GM12878 (cell line): ENCODE measurements around the gene NUP62. TPM values are rescaled to one million over a fixed set of nuclear protein-coding genes. Genes with fewer than 3 reads are reported as not detected.

ENCODE experiments used
- KAT2A ChIP-seq: conservative IDR thresholded peaks from 2 replicates; pipeline ENCODE4 v1.6.1; 2011; ENCODE audit warnings: low read depth, low read length; ENCODE audit not compliant: control insufficient read depth
- MTA2 ChIP-seq: fragments of 450-650 bp; IDR thresholded peaks from 2 replicates; pipeline ENCODE4 v1.6.1; 2016; ENCODE audit warnings: low read depth, mild to moderate bottlenecking, moderate library complexity
- PAX5 ChIP-seq: IDR thresholded peaks from 2 replicates; pipeline ENCODE4 v1.6.1; 2011; ENCODE audit warnings: low read depth, low read length, borderline replicate concordance
- RAD21 ChIP-seq: IDR thresholded peaks from 2 replicates; pipeline ENCODE4 v1.6.1; 2011; ENCODE audit warnings: mild to moderate bottlenecking, low read depth, low read length, moderate library complexity; ENCODE audit not compliant: insufficient read depth
- RB1 ChIP-seq: fragments of 450-650 bp; formaldehyde crosslinking; IDR thresholded peaks from 2 replicates; pipeline ENCODE4 v1.6.1; 2017; ENCODE audit warnings: mild to moderate bottlenecking, borderline replicate concordance
- SIN3A ChIP-seq: IDR thresholded peaks from 2 replicates; pipeline ENCODE4 v1.6.1; 2012; ENCODE audit warnings: low read depth, low read length, improper control_type of control experiment
- SMC3 ChIP-seq: IDR thresholded peaks from 2 replicates; pipeline ENCODE4 v1.6.1; 2011; ENCODE audit warnings: low read length, improper control_type of control experiment, borderline replicate concordance
- SUPT20H ChIP-seq: IDR thresholded peaks from 2 replicates; pipeline ENCODE4 v1.6.1; 2011; ENCODE audit warnings: low read depth, mild to moderate bottlenecking, low read length, moderate library complexity, borderline replicate concordance; ENCODE audit not compliant: control insufficient read depth
- ZNF217 ChIP-seq: fragments of 450-650 bp; IDR thresholded peaks from 2 replicates; pipeline ENCODE4 v1.6.1; 2017; ENCODE audit warnings: antibody characterized with exemption, mild to moderate bottlenecking
- polyA plus RNA-seq, 11 experiments: library from polyadenylated mRNA; depleted of rRNA in 4 of 11; unstranded in 6 of 11; stranded (reverse) in 5 of 11; fragments of >200 nt; fragmentation: Nextera tagmentation in 4 of 11; fragmentation: Illumina TruSeq in 1 of 11; extraction: Ambion mirVana in 4 of 11; extraction: Trizol in 1 of 11; gene quantifications; 1 replicate in 1 of 11; 2 replicates in 10 of 11; pipeline versions ENCODE4 v1.2.1 to v1.2.3, GENCODE V29; 2011 to 2016; ENCODE audit warnings: inconsistent platforms in 2 of 11, missing spikeins in 2 of 11, low read depth in 1 of 11
- total RNA-seq, 4 experiments: library from RNA; depleted of rRNA in 3 of 4; stranded (reverse); fragments of >200 nt in 3 of 4; fragmentation: Illumina TruSeq in 1 of 4; extraction: Trizol in 1 of 4; gene quantifications; 2 replicates each; pipeline versions ENCODE4 v1.2.1 to v1.2.3, GENCODE V29; 2013 to 2021
- TF ChIP-seq, protein P1 (sequence below): fragments of 450-650 bp; formaldehyde crosslinking; IDR thresholded peaks from 2 replicates; pipeline ENCODE4 v1.4.0; 2022; ENCODE audit warnings: mild to moderate bottlenecking, moderate library complexity
- TF ChIP-seq, protein P2 (sequence below): fragments of 450-650 bp; IDR thresholded peaks from 2 replicates; pipeline ENCODE4 v1.6.1; 2017; ENCODE audit warnings: mild to moderate bottlenecking, moderate library complexity
- TF ChIP-seq, protein P3 (sequence below): fragments of 450-650 bp; IDR thresholded peaks from 2 replicates; pipeline ENCODE4 v1.6.1; 2014; ENCODE audit warnings: mild to moderate bottlenecking
- TF ChIP-seq, protein P4 (sequence below): fragments of 450-650 bp; conservative IDR thresholded peaks from 2 replicates; pipeline ENCODE4 v1.6.1; 2017; ENCODE audit warnings: mild to moderate bottlenecking, moderate library complexity
- TF ChIP-seq, protein P5 (sequence below): fragments of 450-650 bp; formaldehyde crosslinking; IDR thresholded peaks from 2 replicates; pipeline ENCODE4 v1.4.0; 2020; ENCODE audit warnings: mild to moderate bottlenecking, moderate library complexity

The NUP62 gene
- total and polyA plus RNA-seq, 10 of the 15 experiments (the other 5 are each of a cell fraction or from before 2014, with no cell fraction given) = 19.5 to 110 (median 66.9) TPM

DNA sequence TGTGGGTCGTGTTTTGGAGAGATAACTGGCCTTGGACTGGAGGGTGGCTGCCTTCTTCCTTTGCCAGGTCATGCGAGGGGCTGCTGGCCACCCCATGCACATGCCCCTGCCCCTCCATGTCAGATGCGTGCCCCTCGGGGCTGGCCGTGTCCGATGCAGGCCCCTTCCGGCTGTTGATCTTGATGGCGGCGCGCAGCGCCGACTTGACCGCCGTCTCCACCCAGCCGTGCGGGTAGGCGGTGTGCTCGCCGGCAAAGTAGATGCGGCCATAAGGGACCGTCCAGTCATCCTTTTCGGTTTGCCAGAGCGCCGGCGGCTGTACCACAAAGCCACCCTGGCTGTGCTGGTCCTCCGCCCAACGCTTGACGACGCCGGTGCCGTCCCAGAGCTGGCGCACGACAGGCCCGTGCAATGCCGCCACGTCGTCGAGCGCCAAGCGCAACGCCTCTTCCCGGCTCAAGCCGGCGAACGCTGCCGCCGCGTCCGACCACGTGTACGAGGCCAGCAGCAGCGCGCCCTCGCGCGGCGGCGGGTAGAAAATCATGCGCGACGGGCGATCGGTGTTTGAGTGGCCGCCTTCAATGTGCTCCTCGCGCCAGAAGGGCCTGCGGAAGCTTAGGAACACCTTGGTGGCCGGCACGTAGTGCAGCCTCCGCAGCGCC, 39.5 kb downstream of the NUP62 start (continued):
- TF ChIP-seq, protein P1, sequence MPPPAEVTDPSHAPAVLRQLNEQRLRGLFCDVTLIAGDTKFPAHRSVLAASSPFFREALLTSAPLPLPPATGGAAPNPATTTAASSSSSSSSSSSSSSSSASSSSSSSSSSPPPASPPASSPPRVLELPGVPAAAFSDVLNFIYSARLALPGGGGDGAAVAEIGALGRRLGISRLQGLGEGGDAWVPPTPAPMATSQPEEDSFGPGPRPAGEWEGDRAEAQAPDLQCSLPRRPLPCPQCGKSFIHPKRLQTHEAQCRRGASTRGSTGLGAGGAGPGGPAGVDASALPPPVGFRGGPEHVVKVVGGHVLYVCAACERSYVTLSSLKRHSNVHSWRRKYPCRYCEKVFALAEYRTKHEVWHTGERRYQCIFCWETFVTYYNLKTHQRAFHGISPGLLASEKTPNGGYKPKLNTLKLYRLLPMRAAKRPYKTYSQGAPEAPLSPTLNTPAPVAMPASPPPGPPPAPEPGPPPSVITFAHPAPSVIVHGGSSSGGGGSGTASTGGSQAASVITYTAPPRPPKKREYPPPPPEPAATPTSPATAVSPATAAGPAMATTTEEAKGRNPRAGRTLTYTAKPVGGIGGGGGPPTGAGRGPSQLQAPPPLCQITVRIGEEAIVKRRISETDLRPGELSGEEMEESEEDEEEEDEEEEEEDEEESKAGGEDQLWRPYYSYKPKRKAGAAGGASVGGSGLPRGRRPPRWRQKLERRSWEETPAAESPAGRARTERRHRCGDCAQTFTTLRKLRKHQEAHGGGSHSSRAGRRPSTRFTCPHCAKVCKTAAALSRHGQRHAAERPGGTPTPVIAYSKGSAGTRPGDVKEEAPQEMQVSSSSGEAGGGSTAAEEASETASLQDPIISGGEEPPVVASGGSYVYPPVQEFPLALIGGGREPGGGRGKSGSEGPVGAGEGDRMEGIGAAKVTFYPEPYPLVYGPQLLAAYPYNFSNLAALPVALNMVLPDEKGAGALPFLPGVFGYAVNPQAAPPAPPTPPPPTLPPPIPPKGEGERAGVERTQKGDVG (CRISPR knock-in tag) = no peak
- TF ChIP-seq MTA2 = no peak
- peak; percentile 40 for TF ChIP-seq RAD21
- TF ChIP-seq, protein P2, sequence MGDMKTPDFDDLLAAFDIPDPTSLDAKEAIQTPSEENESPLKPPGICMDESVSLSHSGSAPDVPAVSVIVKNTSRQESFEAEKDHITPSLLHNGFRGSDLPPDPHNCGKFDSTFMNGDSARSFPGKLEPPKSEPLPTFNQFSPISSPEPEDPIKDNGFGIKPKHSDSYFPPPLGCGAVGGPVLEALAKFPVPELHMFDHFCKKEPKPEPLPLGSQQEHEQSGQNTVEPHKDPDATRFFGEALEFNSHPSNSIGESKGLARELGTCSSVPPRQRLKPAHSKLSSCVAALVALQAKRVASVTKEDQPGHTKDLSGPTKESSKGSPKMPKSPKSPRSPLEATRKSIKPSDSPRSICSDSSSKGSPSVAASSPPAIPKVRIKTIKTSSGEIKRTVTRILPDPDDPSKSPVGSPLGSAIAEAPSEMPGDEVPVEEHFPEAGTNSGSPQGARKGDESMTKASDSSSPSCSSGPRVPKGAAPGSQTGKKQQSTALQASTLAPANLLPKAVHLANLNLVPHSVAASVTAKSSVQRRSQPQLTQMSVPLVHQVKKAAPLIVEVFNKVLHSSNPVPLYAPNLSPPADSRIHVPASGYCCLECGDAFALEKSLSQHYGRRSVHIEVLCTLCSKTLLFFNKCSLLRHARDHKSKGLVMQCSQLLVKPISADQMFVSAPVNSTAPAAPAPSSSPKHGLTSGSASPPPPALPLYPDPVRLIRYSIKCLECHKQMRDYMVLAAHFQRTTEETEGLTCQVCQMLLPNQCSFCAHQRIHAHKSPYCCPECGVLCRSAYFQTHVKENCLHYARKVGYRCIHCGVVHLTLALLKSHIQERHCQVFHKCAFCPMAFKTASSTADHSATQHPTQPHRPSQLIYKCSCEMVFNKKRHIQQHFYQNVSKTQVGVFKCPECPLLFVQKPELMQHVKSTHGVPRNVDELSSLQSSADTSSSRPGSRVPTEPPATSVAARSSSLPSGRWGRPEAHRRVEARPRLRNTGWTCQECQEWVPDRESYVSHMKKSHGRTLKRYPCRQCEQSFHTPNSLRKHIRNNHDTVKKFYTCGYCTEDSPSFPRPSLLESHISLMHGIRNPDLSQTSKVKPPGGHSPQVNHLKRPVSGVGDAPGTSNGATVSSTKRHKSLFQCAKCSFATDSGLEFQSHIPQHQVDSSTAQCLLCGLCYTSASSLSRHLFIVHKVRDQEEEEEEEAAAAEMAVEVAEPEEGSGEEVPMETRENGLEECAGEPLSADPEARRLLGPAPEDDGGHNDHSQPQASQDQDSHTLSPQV = no peak
- TF ChIP-seq SUPT20H = no peak
- no peak for TF ChIP-seq PAX5
- TF ChIP-seq RB1 = peak; percentile 83; the same call in 1 of the 2 replicates
- no peak for TF ChIP-seq ZNF217
- 0 out of 2 replicates have a peak, but pooled peaks have one; percentile 51 for TF ChIP-seq SIN3A
- TF ChIP-seq, protein P3, sequence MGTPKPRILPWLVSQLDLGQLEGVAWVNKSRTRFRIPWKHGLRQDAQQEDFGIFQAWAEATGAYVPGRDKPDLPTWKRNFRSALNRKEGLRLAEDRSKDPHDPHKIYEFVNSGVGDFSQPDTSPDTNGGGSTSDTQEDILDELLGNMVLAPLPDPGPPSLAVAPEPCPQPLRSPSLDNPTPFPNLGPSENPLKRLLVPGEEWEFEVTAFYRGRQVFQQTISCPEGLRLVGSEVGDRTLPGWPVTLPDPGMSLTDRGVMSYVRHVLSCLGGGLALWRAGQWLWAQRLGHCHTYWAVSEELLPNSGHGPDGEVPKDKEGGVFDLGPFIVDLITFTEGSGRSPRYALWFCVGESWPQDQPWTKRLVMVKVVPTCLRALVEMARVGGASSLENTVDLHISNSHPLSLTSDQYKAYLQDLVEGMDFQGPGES = no peak
- TF ChIP-seq, protein P4, sequence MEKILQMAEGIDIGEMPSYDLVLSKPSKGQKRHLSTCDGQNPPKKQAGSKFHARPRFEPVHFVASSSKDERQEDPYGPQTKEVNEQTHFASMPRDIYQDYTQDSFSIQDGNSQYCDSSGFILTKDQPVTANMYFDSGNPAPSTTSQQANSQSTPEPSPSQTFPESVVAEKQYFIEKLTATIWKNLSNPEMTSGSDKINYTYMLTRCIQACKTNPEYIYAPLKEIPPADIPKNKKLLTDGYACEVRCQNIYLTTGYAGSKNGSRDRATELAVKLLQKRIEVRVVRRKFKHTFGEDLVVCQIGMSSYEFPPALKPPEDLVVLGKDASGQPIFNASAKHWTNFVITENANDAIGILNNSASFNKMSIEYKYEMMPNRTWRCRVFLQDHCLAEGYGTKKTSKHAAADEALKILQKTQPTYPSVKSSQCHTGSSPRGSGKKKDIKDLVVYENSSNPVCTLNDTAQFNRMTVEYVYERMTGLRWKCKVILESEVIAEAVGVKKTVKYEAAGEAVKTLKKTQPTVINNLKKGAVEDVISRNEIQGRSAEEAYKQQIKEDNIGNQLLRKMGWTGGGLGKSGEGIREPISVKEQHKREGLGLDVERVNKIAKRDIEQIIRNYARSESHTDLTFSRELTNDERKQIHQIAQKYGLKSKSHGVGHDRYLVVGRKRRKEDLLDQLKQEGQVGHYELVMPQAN = peak; percentile 74
- peak; percentile 38; the same call in 1 of the 2 replicates for TF ChIP-seq SMC3
- no peak for TF ChIP-seq KAT2A
- TF ChIP-seq, protein P5, sequence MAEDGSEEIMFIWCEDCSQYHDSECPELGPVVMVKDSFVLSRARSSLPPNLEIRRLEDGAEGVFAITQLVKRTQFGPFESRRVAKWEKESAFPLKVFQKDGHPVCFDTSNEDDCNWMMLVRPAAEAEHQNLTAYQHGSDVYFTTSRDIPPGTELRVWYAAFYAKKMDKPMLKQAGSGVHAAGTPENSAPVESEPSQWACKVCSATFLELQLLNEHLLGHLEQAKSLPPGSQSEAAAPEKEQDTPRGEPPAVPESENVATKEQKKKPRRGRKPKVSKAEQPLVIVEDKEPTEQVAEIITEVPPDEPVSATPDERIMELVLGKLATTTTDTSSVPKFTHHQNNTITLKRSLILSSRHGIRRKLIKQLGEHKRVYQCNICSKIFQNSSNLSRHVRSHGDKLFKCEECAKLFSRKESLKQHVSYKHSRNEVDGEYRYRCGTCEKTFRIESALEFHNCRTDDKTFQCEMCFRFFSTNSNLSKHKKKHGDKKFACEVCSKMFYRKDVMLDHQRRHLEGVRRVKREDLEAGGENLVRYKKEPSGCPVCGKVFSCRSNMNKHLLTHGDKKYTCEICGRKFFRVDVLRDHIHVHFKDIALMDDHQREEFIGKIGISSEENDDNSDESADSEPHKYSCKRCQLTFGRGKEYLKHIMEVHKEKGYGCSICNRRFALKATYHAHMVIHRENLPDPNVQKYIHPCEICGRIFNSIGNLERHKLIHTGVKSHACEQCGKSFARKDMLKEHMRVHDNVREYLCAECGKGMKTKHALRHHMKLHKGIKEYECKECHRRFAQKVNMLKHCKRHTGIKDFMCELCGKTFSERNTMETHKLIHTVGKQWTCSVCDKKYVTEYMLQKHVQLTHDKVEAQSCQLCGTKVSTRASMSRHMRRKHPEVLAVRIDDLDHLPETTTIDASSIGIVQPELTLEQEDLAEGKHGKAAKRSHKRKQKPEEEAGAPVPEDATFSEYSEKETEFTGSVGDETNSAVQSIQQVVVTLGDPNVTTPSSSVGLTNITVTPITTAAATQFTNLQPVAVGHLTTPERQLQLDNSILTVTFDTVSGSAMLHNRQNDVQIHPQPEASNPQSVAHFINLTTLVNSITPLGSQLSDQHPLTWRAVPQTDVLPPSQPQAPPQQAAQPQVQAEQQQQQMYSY (CRISPR knock-in tag) = no peak
